NCI-H146 (cell line): ENCODE data around the gene ZNF574.

Experiments used
- DNase-seq: peaks from one replicate; lab custom pipeline; 2025; lab: John Stamatoyannopoulos, UW

Gene ZNF574

GRCh38 chr19:42079886-42080763 lies 4.2 kb downstream of the ZNF574 start:
- no peak for DNase-seq

- DNase-seq = no peak
Measured at GRCh38 chr19:42080764-42081375, 4.9 kb downstream of the ZNF574 start.

- DNase-seq = peak; percentile 18
Measured at GRCh38 chr19:42081584-42082203, 5.7 kb downstream of the ZNF574 start.

GRCh38 chr19:42083537-42083936 lies 7.6 kb downstream of the ZNF574 start:
- DNase-seq = no peak

- DNase-seq = no peak
Measured at GRCh38 chr19:42086188-42086736, 10.3 kb downstream of the ZNF574 start.

GRCh38 chr19:42086770-42087550 lies 11.0 kb downstream of the ZNF574 start:
- DNase-seq = no peak

GRCh38 chr19:42088471-42089190 lies 12.7 kb downstream of the ZNF574 start:
- no peak for DNase-seq

- no peak for DNase-seq
Measured at GRCh38 chr19:42089191-42089750, 13.3 kb downstream of the ZNF574 start.

- no peak for DNase-seq
Measured at GRCh38 chr19:42089772-42090171, 13.8 kb downstream of the ZNF574 start.

- DNase-seq = no peak
Measured at GRCh38 chr19:42090672-42091071, 14.7 kb downstream of the ZNF574 start.

- DNase-seq = no peak
Measured at GRCh38 chr19:42091300-42091699, 15.3 kb downstream of the ZNF574 start.

GRCh38 chr19:42091742-42092141 lies 15.8 kb downstream of the ZNF574 start:
- DNase-seq = no peak

GRCh38 chr19:42092350-42092749 lies 16.4 kb downstream of the ZNF574 start:
- DNase-seq = peak; percentile 52

GRCh38 chr19:42093505-42093904 lies 17.5 kb downstream of the ZNF574 start:
- DNase-seq = no peak

GRCh38 chr19:42093926-42094325 lies 18.0 kb downstream of the ZNF574 start:
- DNase-seq = no peak

- no peak for DNase-seq
Measured at GRCh38 chr19:42095142-42095813, 19.3 kb downstream of the ZNF574 start.

- DNase-seq = no peak
Measured at GRCh38 chr19:42095814-42096230, 19.9 kb downstream of the ZNF574 start.

GRCh38 chr19:42096255-42096837 lies 20.4 kb downstream of the ZNF574 start:
- DNase-seq = no peak

- no peak for DNase-seq
Measured at GRCh38 chr19:42097461-42097860, 21.5 kb downstream of the ZNF574 start.

GRCh38 chr19:42098781-42099180 lies 22.8 kb downstream of the ZNF574 start:
- DNase-seq = no peak
